Adrenal gland (tissue), 5 donors: ENCODE results near the gene CAMTA1.

Experiments
- POLR2A ChIP-seq, 2 donors: fragments of 450-650 bp; IDR thresholded peaks; one replicate each; pipeline ENCODE4 v1.6.1; 2017; ENCODE audit warnings: antibody characterized with exemption in 2 of 2, mild to moderate bottlenecking in 2 of 2, moderate library complexity in 1 of 2
- TF ChIP-seq, protein P1 (sequence below), 6 experiments: fragments of 450-650 bp in 4 of 6; fragments of 200-600 bp in 2 of 6; sonication (generic) in 1 of 6; IDR thresholded peaks; 1 replicate in 5 of 6; 2 replicates in 1 of 6; pipeline versions ENCODE4 v1.5.1 to v1.8.0; 2016 to 2021; ENCODE audit warnings: antibody characterized with exemption in 6 of 6, mild to moderate bottlenecking in 2 of 6, moderate library complexity in 1 of 6
- donor health status: DM: no; HTN: no; CAD: no.

DNA sequence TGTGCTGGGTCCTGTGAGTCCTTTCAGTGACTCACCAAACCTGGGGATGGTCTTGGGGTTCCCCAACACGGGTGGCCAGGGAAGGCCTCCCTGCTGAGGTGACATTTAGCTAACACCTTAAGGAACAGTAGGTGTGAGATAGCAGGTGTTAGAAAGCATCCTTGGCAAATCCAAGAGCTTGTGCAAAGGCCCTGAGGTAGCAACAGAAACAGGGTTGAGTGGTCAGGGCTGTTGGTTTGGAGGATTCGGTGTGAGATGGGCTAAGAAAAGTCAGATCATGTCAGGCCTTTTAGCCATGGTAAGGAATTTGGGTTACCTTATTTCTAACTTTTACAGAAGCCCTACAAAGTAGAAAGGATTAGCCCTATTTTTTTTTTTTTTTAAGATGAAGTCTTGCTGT, 343.0 kb downstream of the CAMTA1 start:
- no peak for TF ChIP-seq POLR2A (IDR thresholded peaks at IDR 0.05)
- TF ChIP-seq, protein P1, sequence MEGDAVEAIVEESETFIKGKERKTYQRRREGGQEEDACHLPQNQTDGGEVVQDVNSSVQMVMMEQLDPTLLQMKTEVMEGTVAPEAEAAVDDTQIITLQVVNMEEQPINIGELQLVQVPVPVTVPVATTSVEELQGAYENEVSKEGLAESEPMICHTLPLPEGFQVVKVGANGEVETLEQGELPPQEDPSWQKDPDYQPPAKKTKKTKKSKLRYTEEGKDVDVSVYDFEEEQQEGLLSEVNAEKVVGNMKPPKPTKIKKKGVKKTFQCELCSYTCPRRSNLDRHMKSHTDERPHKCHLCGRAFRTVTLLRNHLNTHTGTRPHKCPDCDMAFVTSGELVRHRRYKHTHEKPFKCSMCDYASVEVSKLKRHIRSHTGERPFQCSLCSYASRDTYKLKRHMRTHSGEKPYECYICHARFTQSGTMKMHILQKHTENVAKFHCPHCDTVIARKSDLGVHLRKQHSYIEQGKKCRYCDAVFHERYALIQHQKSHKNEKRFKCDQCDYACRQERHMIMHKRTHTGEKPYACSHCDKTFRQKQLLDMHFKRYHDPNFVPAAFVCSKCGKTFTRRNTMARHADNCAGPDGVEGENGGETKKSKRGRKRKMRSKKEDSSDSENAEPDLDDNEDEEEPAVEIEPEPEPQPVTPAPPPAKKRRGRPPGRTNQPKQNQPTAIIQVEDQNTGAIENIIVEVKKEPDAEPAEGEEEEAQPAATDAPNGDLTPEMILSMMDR (IDR thresholded peaks at IDR 0.05): no peak
